H9 (cell line): ENCODE results near the gene JARID2. TPM values are rescaled to one million over a fixed set of nuclear protein-coding genes. Genes with fewer than 3 reads are reported as not detected.

Experiments
- DNase-seq: peaks from one replicate; pipeline ENCODE4 v3.0.0-alpha.2; 2017
- H2AFZ ChIP-seq: one replicate; pipeline ENCODE4 v1.6.1; 2013; ENCODE audit warnings: mild to moderate bottlenecking, low read length, control low read depth, moderate library complexity
- H2AK5ac ChIP-seq: 2 replicates; pipeline ENCODE4 v1.6.1; 2013; ENCODE audit warnings: low read length, control low read depth, mixed read lengths; ENCODE audit not compliant: insufficient read length
- H2BK120ac ChIP-seq: one replicate; pipeline ENCODE4 v1.6.1; 2013; ENCODE audit warnings: low read depth, mild to moderate bottlenecking, low read length, control low read depth, inconsistent platforms; ENCODE audit not compliant: poor library complexity, severe bottlenecking
- H2BK12ac ChIP-seq: 2 replicates; pipeline ENCODE4 v1.6.1; 2013; ENCODE audit warnings: low read length, control low read depth, mixed read lengths, low read depth; ENCODE audit not compliant: insufficient read length
- H2BK15ac ChIP-seq: 2 replicates; pipeline ENCODE4 v1.6.1; 2013; ENCODE audit warnings: low read depth, low read length, control low read depth
- H2BK20ac ChIP-seq: one replicate; pipeline ENCODE4 v1.6.1; 2013; ENCODE audit warnings: low read depth, mild to moderate bottlenecking, low read length, control low read depth, inconsistent platforms; ENCODE audit not compliant: poor library complexity, severe bottlenecking
- H2BK5ac ChIP-seq: 2 replicates; pipeline ENCODE4 v1.6.1; 2013; ENCODE audit warnings: low read length, control low read depth, mixed read lengths; ENCODE audit not compliant: insufficient read length
- H3K14ac ChIP-seq: 2 replicates; pipeline ENCODE4 v1.6.1; 2013; ENCODE audit warnings: low read length, control low read depth; ENCODE audit not compliant: insufficient read depth
- H3K18ac ChIP-seq: 2 replicates; pipeline ENCODE4 v1.6.1; 2013; ENCODE audit warnings: low read depth, mild to moderate bottlenecking, mixed read lengths, low read length, control low read depth; ENCODE audit not compliant: insufficient read length
- H3K23ac ChIP-seq: 2 replicates; pipeline ENCODE4 v1.6.1; 2013; ENCODE audit warnings: low read length, control low read depth, mixed read lengths, low read depth; ENCODE audit not compliant: insufficient read length
- H3K23me2 ChIP-seq: 2 replicates; pipeline ENCODE4 v1.6.1; 2013; ENCODE audit warnings: low read depth, mild to moderate bottlenecking, mixed read lengths, low read length, control low read depth; ENCODE audit not compliant: insufficient read length, poor library complexity, severe bottlenecking
- H3K27ac ChIP-seq: 2 replicates; pipeline ENCODE4 v1.5.1; 2013; ENCODE audit warnings: low read length, control low read depth, mixed read lengths, low read depth; ENCODE audit not compliant: insufficient read length
- H3K27me3 ChIP-seq: 2 replicates; pipeline ENCODE4 v1.6.1; 2013; ENCODE audit warnings: low read length, control low read depth, inconsistent platforms; ENCODE audit not compliant: insufficient read depth
- H3K4ac ChIP-seq: 2 replicates; pipeline ENCODE4 v1.6.1; 2013; ENCODE audit warnings: low read depth, mild to moderate bottlenecking, control low read depth, inconsistent platforms, low read length, moderate library complexity
- H3K4me1 ChIP-seq: 2 replicates; pipeline ENCODE4 v1.6.1; 2013; ENCODE audit warnings: low read length, control low read depth, inconsistent platforms; ENCODE audit not compliant: insufficient read depth
- H3K4me2 ChIP-seq: 2 replicates; pipeline ENCODE4 v1.6.1; 2013; ENCODE audit warnings: low read length, control low read depth, mixed read lengths; ENCODE audit not compliant: insufficient read length, insufficient read depth
- H3K56ac ChIP-seq: 2 replicates; pipeline ENCODE4 v1.6.1; 2013; ENCODE audit warnings: low read depth, mild to moderate bottlenecking, mixed read lengths, low read length, control low read depth; ENCODE audit not compliant: insufficient read length
- H3K79me1 ChIP-seq: 2 replicates; pipeline ENCODE4 v1.6.1; 2013; ENCODE audit warnings: low read depth, mild to moderate bottlenecking, moderate library complexity, low read length, control low read depth, inconsistent platforms; ENCODE audit not compliant: insufficient read depth, poor library complexity, severe bottlenecking
- H3K79me2 ChIP-seq: 2 replicates; pipeline ENCODE4 v1.6.1; 2013; ENCODE audit warnings: low read length, control low read depth, inconsistent platforms; ENCODE audit not compliant: insufficient read depth
- H3K9ac ChIP-seq: 2 replicates; pipeline ENCODE4 v1.6.1; 2013; ENCODE audit warnings: low read length, control low read depth, mixed read lengths; ENCODE audit not compliant: insufficient read length; ENCODE audit errors: extremely low read depth
- H3K9me3 ChIP-seq: one replicate; pipeline ENCODE4 v1.6.1; 2013; ENCODE audit warnings: low read depth, low read length, inconsistent platforms; ENCODE audit not compliant: control insufficient read depth
- H3T11ph ChIP-seq: one replicate; pipeline ENCODE4 v1.6.1; 2013; ENCODE audit warnings: mild to moderate bottlenecking, low read length, control low read depth, inconsistent platforms
- H4K20me1 ChIP-seq: one replicate; pipeline ENCODE4 v1.6.1; 2013; ENCODE audit not compliant: control insufficient read depth, insufficient read length, insufficient read depth
- H4K5ac ChIP-seq: 2 replicates; pipeline ENCODE4 v1.6.1; 2013; ENCODE audit warnings: low read depth, mild to moderate bottlenecking, mixed read lengths, low read length, control low read depth; ENCODE audit not compliant: insufficient read length
- H4K8ac ChIP-seq: replicated peaks from 2 replicates; pipeline ENCODE4 v1.6.1; 2013; ENCODE audit warnings: low read length, control low read depth, mixed read lengths, low read depth; ENCODE audit not compliant: insufficient read length
- H4K91ac ChIP-seq: 2 replicates; pipeline ENCODE4 v1.6.1; 2013; ENCODE audit warnings: low read depth, mild to moderate bottlenecking, moderate library complexity, mixed read lengths, low read length, control low read depth; ENCODE audit not compliant: insufficient read length
- H3K27ac Mint-ChIP-seq, 3 experiments: 2 replicates in 2 of 3; 3 replicates in 1 of 3; pipeline ENCODE4 v1.8.0; 2020 to 2021; ENCODE audit warnings: mixed read lengths in 3 of 3, mild to moderate bottlenecking in 1 of 3, moderate library complexity in 1 of 3
- H3K27me3 Mint-ChIP-seq: 2 replicates; pipeline ENCODE4 v1.8.0; 2021; ENCODE audit warnings: low read depth, mild to moderate bottlenecking, moderate library complexity, mixed read lengths
- H3K36me3 Mint-ChIP-seq, 3 experiments: 2 replicates in 2 of 3; 3 replicates in 1 of 3; pipeline ENCODE4 v1.8.0; 2020 to 2021; ENCODE audit warnings: low read depth in 3 of 3, mixed read lengths in 3 of 3; ENCODE audit not compliant: insufficient read depth in 1 of 3
- H3K4me1 Mint-ChIP-seq, 2 experiments: 2 replicates each; pipeline ENCODE4 v1.8.0; 2020; ENCODE audit warnings: mixed read lengths in 2 of 2
- H3K4me3 Mint-ChIP-seq, 2 experiments: 2 replicates in 1 of 2; 3 replicates in 1 of 2; pipeline ENCODE4 v1.8.0; 2020 to 2021; ENCODE audit warnings: mild to moderate bottlenecking in 2 of 2, mixed read lengths in 2 of 2, moderate library complexity in 1 of 2
- H3K9me3 Mint-ChIP-seq, 2 experiments: 2 replicates in 1 of 2; 3 replicates in 1 of 2; pipeline ENCODE4 v1.8.0; 2020; ENCODE audit warnings: mild to moderate bottlenecking in 2 of 2, mixed read lengths in 2 of 2, moderate library complexity in 1 of 2
- WGBS: extraction: QIAGEN DNeasy Blood & Tissue Kit; methylation state at CpG from one replicate; pipeline ENCODE4 v1.1.7; 2013; ENCODE audit warnings: missing lambda C conversion rate, low lambda C conversion rate, mixed read lengths; ENCODE audit not compliant: insufficient read length; ENCODE audit errors: extremely low coverage; 5-methylcytosine and 5-hydroxymethylcytosine counted together
- total RNA-seq: library from RNA; stranded (reverse); gene quantifications from 2 replicates; pipeline ENCODE4 v1.2.1, GENCODE V29; 2021
- TF ChIP-seq, protein P1 (sequence below): fragments of 200-600 bp; sonication (generic); conservative IDR thresholded peaks from 3 replicates; pipeline ENCODE4 v1.8.0; 2021; ENCODE audit warnings: antibody characterized with exemption, mild to moderate bottlenecking

The JARID2 gene
- total RNA-seq, 1 experiment from 2014 or later: 174 TPM

DNA sequence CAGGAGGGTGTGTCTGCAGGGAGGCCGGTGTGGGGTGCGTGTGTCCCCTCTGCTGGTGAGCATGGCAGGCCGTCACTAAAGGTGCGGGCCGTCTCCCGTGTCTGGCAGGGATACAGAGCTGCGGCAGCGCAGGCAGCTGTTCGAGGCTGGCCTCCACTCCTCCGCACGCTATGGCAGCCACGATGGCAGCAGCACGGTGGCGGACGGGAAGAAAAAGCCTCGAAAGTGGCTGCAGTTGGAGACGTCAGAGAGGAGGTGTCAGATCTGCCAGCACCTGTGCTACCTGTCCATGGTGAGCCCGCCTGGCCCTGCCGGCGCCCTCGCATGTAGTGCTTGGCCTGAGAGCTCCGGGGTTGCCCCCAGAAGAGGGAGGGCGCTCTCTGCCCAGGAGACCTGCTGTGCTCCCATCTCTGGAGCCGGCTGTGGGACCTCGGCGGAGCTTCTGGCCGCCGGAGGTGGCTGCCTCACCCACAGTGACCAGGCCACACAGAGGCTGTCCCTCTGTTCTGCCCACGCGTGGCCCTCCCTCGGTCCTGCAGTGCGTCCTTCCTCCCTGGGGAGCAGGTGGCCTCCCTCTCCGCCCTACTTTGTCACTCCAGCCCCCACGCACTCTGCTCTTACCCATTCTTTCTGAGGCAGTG lies 267.4 kb downstream of the JARID2 start:
- Histone ChIP-seq H3K79me1 (no peaks in the 10 kb centered on the region), H3T11ph (no peak overlapping the region), H3K9me3 (no peaks in the 10 kb centered on the region), H2BK15ac (no peak overlapping the region), H4K5ac (no peak overlapping the region), H2AK5ac (no peak overlapping the region), H2BK12ac (no peak overlapping the region), H3K79me2 (no peaks in the 10 kb centered on the region), H2BK20ac (no peak overlapping the region), H3K23me2 (no peaks in the 10 kb centered on the region), H3K9ac (no peak overlapping the region), H3K4ac (no peak overlapping the region), H3K4me1 (no peaks in the 10 kb centered on the region), H3K18ac (no peak overlapping the region), H3K23ac (no peak overlapping the region), H2BK120ac (no peak overlapping the region), H3K4me2 (no peak overlapping the region), H4K91ac (no peak overlapping the region), H2AFZ (no peak overlapping the region), H3K27me3 (no peaks in the 10 kb centered on the region), H4K8ac (no peak overlapping the region), H3K14ac (no peak overlapping the region), H4K20me1 (no peaks in the 10 kb centered on the region), H2BK5ac (no peak overlapping the region), H3K56ac (no peak overlapping the region), H3K27ac (no peak overlapping the region)
- TF ChIP-seq, protein P1, sequence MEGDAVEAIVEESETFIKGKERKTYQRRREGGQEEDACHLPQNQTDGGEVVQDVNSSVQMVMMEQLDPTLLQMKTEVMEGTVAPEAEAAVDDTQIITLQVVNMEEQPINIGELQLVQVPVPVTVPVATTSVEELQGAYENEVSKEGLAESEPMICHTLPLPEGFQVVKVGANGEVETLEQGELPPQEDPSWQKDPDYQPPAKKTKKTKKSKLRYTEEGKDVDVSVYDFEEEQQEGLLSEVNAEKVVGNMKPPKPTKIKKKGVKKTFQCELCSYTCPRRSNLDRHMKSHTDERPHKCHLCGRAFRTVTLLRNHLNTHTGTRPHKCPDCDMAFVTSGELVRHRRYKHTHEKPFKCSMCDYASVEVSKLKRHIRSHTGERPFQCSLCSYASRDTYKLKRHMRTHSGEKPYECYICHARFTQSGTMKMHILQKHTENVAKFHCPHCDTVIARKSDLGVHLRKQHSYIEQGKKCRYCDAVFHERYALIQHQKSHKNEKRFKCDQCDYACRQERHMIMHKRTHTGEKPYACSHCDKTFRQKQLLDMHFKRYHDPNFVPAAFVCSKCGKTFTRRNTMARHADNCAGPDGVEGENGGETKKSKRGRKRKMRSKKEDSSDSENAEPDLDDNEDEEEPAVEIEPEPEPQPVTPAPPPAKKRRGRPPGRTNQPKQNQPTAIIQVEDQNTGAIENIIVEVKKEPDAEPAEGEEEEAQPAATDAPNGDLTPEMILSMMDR: no peak
- peak overlapping the region in 2 of 3 experiments; percentile 65 to 95; a peak in 2 of 7 replicates for H3K27ac Mint-ChIP-seq
- no peak for DNase-seq
- H3K27me3 Mint-ChIP-seq: no peaks in the 10 kb centered on the region; the same call in 1 of the 2 replicates
- H3K4me3 Mint-ChIP-seq: no peak overlapping the region
- WGBS: no CpG with 5 or more reads among the region's 34 CpGs
- no peaks in the 10 kb centered on the region for H3K9me3 Mint-ChIP-seq
- peaks cover 81 to 98% (median 95%) of the 10 kb centered on the region in 3 experiments for H3K36me3 Mint-ChIP-seq
- peaks cover 8 to 9% of the 10 kb centered on the region in 2 experiments for H3K4me1 Mint-ChIP-seq
